NK-92 treated with Interleukin-12 subunit alpha and Interleukin-12 subunit beta, amount 100 ng/mL, for 24 hours (cell line): ENCODE data around the gene TP63.
"Not testable (repeated sequence)": the region's sequence is repeated elsewhere in the genome, so short reads cannot be mapped to it uniquely, and the experiment has no call there.

Experiments
- DNase-seq: peaks from one replicate; lab custom pipeline; 2025; lab: John Stamatoyannopoulos, UW

The TP63 gene

GRCh38 chr3:189631373-189631408 lies at the start of gene TP63:
Gene TP63 (plus strand): TSS chr3:189631389. CDS start chr3:189631516, 127 bp downstream.
- DNase-seq: no peak

GRCh38 chr3:189582179-189582578 lies 49.0 kb upstream of the TP63 start:
- DNase-seq: no peak

- no peak for DNase-seq
Measured at GRCh38 chr3:189584645-189585044, 46.5 kb upstream of the TP63 start.

- no peak for DNase-seq
Measured at GRCh38 chr3:189586941-189587663, 44.1 kb upstream of the TP63 start.

- no peak for DNase-seq
Measured at GRCh38 chr3:189587664-189588040, 43.5 kb upstream of the TP63 start.

- DNase-seq: no peak
Measured at GRCh38 chr3:189588070-189588469, 43.1 kb upstream of the TP63 start.

GRCh38 chr3:189588475-189589178 lies 42.6 kb upstream of the TP63 start:
- DNase-seq: no peak

GRCh38 chr3:189589179-189589569 lies 42.0 kb upstream of the TP63 start:
- DNase-seq: no peak

GRCh38 chr3:189590223-189590622 lies 41.0 kb upstream of the TP63 start:
- no peak for DNase-seq

GRCh38 chr3:189593581-189593980 lies 37.6 kb upstream of the TP63 start:
- DNase-seq: no peak

- DNase-seq: not testable (repeated sequence)
Measured at GRCh38 chr3:189596078-189596979, 34.9 kb upstream of the TP63 start.

- no peak for DNase-seq
Measured at GRCh38 chr3:189597918-189598317, 33.3 kb upstream of the TP63 start.

- no peak for DNase-seq
Measured at GRCh38 chr3:189598530-189599225, 32.5 kb upstream of the TP63 start.

- no peak for DNase-seq
Measured at GRCh38 chr3:189602471-189602870, 28.7 kb upstream of the TP63 start.

- no peak for DNase-seq
Measured at GRCh38 chr3:189605717-189606116, 25.5 kb upstream of the TP63 start.

- DNase-seq: no peak
Measured at GRCh38 chr3:189606774-189607173, 24.4 kb upstream of the TP63 start.

- DNase-seq: not testable (repeated sequence)
Measured at GRCh38 chr3:189612641-189613040, 18.5 kb upstream of the TP63 start.

GRCh38 chr3:189613122-189613521 lies 18.1 kb upstream of the TP63 start:
- DNase-seq: no peak

GRCh38 chr3:189621948-189622603 lies 9.1 kb upstream of the TP63 start:
- no peak for DNase-seq

GRCh38 chr3:189622629-189623028 lies 8.6 kb upstream of the TP63 start:
- DNase-seq: no peak

- no peak for DNase-seq
Measured at GRCh38 chr3:189624130-189624529, 7.1 kb upstream of the TP63 start.

- no peak for DNase-seq
Measured at GRCh38 chr3:189625071-189625470, 6.1 kb upstream of the TP63 start.
